Testis (tissue), 2 donors: Measurements from ENCODE around the gene NFU1.

Experiments used
- CTCF ChIP-seq, 3 experiments: fragments of 450-650 bp in 2 of 3; fragments of 200-600 bp in 1 of 3; sonication (generic) in 1 of 3; IDR thresholded peaks; one replicate each; pipeline ENCODE4 v1.5.1; 2016 to 2019; ENCODE audit warnings: antibody characterized with exemption in 3 of 3, mild to moderate bottlenecking in 2 of 3, moderate library complexity in 1 of 3
- POLR2A ChIP-seq: fragments of 450-650 bp; IDR thresholded peaks from one replicate; pipeline ENCODE4 v1.6.1; 2017; ENCODE audit warnings: antibody characterized with exemption, mild to moderate bottlenecking, moderate library complexity

DNA sequence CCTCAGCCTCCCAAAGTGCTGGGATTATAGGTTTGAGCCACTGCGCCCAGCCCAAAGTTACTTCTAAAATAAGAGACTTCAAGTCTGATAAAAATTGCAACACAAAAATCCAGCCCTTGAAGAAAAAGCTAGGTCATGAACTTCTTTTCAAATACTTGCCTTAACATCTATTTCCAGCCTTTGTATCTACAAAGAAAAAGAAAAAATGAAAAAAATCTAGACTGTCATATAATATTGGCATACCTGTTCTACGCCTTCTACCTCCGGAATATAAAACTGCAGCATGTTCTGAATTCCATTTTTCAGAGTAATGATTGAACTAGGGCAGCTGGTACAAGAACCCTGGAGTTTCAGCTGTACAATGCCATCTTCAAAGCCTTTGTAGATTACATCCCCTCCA, 37.1 kb downstream of the NFU1 start:
- no peak for TF ChIP-seq CTCF (IDR thresholded peaks at IDR 0.05)
- TF ChIP-seq POLR2A, result no peak
